Cardiac fibroblast (primary cell): Measurements from ENCODE around the gene STK17A.

ENCODE experiments used
- DNase-seq, 2 donors: peaks; one replicate each; pipeline versions ENCODE4 v3.0.0 to v3.0.0-alpha.2; 2010; ENCODE audit warnings: low read depth in 2 of 2
- H3K4me3 ChIP-seq, 2 donors: replicated peaks in 1 of 2; 1 replicate in 1 of 2; 2 replicates in 1 of 2; pipeline ENCODE4 v1.5.1; 2011; ENCODE audit warnings: low read depth in 2 of 2, low read length in 2 of 2, mild to moderate bottlenecking in 2 of 2, moderate library complexity in 1 of 2
- CTCF ChIP-seq: IDR thresholded peaks from one replicate; pipeline ENCODE4 v1.5.1; 2011; ENCODE audit warnings: low read depth, mild to moderate bottlenecking, low read length, inconsistent platforms

STK17A gene

DNA sequence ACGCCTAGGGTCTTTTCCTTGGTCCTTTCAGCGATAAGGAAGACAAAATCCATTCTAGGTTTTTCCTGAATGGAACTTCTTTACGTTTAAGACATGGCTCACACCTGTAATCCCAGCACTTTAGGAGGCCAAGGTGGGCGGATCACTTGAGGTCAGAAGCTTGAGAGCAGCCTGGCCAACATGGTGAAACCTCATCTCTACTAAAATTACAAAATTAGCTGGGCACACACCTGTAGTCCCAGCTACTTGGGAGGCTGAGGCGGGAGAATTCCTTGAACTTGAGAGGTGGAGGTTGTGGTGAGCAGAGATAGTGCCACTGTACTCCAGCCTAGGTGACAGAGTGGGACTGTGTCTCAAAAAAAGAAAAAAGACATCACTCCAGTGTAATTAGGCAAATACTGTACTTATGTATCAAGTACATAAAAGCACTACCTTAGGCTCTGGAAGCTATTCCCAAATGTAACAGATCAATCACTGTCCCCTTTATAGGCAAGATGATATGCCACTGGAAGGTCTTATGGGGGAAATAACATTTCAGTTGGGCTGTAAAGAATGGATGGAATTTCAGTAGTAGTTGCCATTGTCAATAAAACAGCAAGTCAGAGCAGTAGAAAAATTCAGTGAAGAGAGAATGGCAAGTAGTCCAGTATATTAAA, 5.7 kb downstream of the STK17A start:
- no peak overlapping the region for H3K4me3 ChIP-seq
- no peak for TF ChIP-seq CTCF
- no peak for DNase-seq

GRCh38 chr7:43589133-43589478, 6.2 kb downstream of the STK17A start:
- no peak overlapping the region for H3K4me3 ChIP-seq
- no peak for DNase-seq
- no peak for TF ChIP-seq CTCF

- TF ChIP-seq CTCF, result no peak
- H3K4me3 ChIP-seq, result no peak overlapping the region
- DNase-seq, result no peak
Observed at GRCh38 chr7:43589728-43590127, 6.8 kb downstream of the STK17A start.

GRCh38 chr7:43590862-43591557, 8.1 kb downstream of the STK17A start:
- no peak for DNase-seq
- no peak for TF ChIP-seq CTCF
- no peak overlapping the region for H3K4me3 ChIP-seq

DNA sequence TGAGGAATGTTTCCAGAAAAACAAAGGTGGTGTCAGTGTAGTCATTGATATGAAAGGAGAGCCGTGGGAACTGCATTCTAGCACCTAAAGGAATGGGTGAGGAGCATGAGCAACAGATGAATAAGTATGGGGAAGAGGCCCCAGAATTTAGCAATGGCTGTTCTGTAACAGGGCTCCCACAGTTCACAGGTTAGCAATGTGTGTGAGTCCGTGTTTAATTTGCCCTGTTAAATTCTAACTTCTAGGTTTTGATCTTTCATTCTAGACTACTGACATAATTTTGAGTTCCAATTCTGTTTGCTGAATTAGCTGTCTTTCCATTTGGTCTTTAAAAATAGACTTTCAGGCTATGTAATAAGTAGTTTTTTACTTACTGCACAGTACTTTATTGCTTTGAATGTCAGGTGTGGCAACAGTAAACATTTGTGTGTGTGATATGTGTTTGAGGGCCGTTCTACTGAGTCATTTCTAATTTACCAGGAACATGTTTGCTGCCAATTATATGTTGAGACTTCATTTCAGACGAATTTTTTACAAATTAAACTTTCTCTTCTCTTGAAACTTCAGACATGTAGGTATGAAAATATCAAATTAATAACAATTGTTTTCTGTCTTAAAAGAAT, 8.8 kb downstream of the STK17A start:
- no peak for TF ChIP-seq CTCF
- no peak overlapping the region for H3K4me3 ChIP-seq

GRCh38 chr7:43592326-43592725, 9.4 kb downstream of the STK17A start:
- peak in 1 of 2 donors; percentile 30 for DNase-seq
- no peak overlapping the region for H3K4me3 ChIP-seq
- no peak for TF ChIP-seq CTCF

More for the DNA sequence above, 8.8 kb downstream of the STK17A start:
- peak in 1 of 2 donors; percentile 74 for DNase-seq
